HG03025 (cell line): ENCODE data around the gene APOBR.

Experiments used
- ATAC-seq: cut with Tn5 transposase; IDR thresholded peaks from one replicate; pipeline ENCODE4 v1.9.1; 2021; ENCODE audit warnings: mild to moderate bottlenecking, moderate library complexity; ENCODE audit not compliant: unreplicated experiment, low FRiP score

APOBR gene

DNA sequence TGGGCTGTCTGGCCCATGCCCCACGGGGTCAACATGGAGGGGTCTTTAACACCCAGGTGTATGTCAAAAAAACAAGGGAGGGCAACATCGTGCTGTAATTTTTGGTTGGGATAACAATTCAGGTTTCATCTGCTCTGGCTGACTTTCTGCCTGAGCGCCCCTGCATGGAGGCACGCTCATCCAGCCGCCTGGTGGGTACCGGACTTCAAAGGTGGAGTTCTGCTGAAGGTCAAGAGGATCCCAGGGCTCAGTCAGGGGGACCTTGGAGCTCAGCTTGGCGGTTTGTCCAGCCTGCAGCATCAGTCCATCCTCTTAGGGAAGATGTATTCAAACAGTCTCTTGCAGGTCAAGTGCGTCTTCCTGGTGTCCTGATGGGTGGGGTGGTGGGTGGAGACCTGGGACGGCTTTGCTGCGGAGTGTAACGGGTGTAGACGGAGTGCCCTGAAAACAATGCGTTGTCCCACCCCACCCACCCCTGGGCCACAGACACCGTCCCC is 53.9 kb downstream of the APOBR start:
- no peak for ATAC-seq
